A549 (cell line): Measurements from ENCODE around the gene RAPH1. TPM values are rescaled to one million over a fixed set of nuclear protein-coding genes. Genes with fewer than 3 reads are reported as not detected.
"Not testable (repeated sequence)": the region's sequence is repeated elsewhere in the genome, so short reads cannot be mapped to it uniquely, and the experiment has no call there.

ENCODE experiments used
- ATAC-seq, 2 experiments: fragments of 200-7000 bp in 1 of 2; fragments of >200 bp in 1 of 2; cut with Nextera tagmentation in 1 of 2; cut with Tn5 transposase in 1 of 2; 3 replicates each; pipeline versions ENCODE4 v1.8.0 to v1.9.1; 2018 to 2020; ENCODE audit warnings: mild to moderate bottlenecking in 1 of 2, moderate library complexity in 1 of 2
- CTCF ChIA-PET: fragments of 300-600 bp; sonication (Branson Sonifier 250); formaldehyde crosslinking; extraction: SDS; loops from one replicate; lab custom pipeline; 2021; ENCODE audit warnings: antibody characterized with exemption, inconsistent platforms; lab: Yijun Ruan, JAX
- POLR2A ChIA-PET: fragments of 350-600 bp; formaldehyde crosslinking; extraction: SDS; loops from one replicate; lab custom pipeline; 2021; ENCODE audit warnings: antibody characterized with exemption, inconsistent platforms; lab: Yijun Ruan, JAX
- DNase-seq, 2 experiments: peaks; one replicate each; pipeline versions ENCODE4 v3.0.0 to v3.0.0-alpha.2; 2011 to 2016; ENCODE audit warnings: low read depth in 1 of 2, low spot score in 1 of 2
- FAIRE-seq: peaks from 2 replicates; lab custom pipeline; 2011; peaks lifted over from hg19 to GRCh38; lab: Jason Lieb, UNC
- H3K27ac ChIP-seq, 2 experiments: fragments of >200 bp; sonication (Bioruptor Twin); formaldehyde crosslinking; 3 replicates each; pipeline ENCODE4 v1.5.1; 2016 to 2017
- H3K4me1 ChIP-seq: fragments of >200 bp; sonication (Bioruptor Twin); formaldehyde crosslinking; 3 replicates; pipeline ENCODE4 v1.6.1; 2016
- H3K4me2 ChIP-seq: fragments of >200 bp; sonication (Bioruptor Twin); formaldehyde crosslinking; 3 replicates; pipeline ENCODE4 v1.6.1; 2016
- H3K4me3 ChIP-seq: fragments of >200 bp; sonication (Bioruptor Twin); formaldehyde crosslinking; 3 replicates; pipeline ENCODE4 v1.5.1; 2016
- H3K9me3 ChIP-seq: fragments of >200 bp; sonication (Bioruptor Twin); formaldehyde crosslinking; 3 replicates; pipeline ENCODE4 v1.6.1; 2016
- EHMT2 ChIP-seq: fragments of 200-600 bp; sonication (generic); IDR thresholded peaks from 2 replicates; pipeline ENCODE4 v1.6.1; 2016; ENCODE audit warnings: antibody characterized with exemption, low read depth, mild to moderate bottlenecking, moderate library complexity
- FOSB ChIP-seq: fragments of 250-450 bp; sonication (Bioruptor Pico); IDR thresholded peaks from 2 replicates; pipeline ENCODE4 v1.5.0; 2020; ENCODE audit warnings: mild to moderate bottlenecking, moderate library complexity
- GATA3 ChIP-seq: IDR thresholded peaks from 2 replicates; pipeline ENCODE4 v1.6.1; 2012; ENCODE audit warnings: borderline replicate concordance
- HDAC2 ChIP-seq: fragments of 200-600 bp; sonication (generic); IDR thresholded peaks from 2 replicates; pipeline ENCODE4 v1.6.1; 2016
- NPAS2 ChIP-seq: fragments of 250-450 bp; sonication (Bioruptor Pico); IDR thresholded peaks from 2 replicates; pipeline ENCODE4 v1.8.0; 2022; ENCODE audit warnings: mild to moderate bottlenecking, moderate library complexity, borderline replicate concordance
- RFX5 ChIP-seq: fragments of 450-650 bp; IDR thresholded peaks from 2 replicates; pipeline ENCODE4 v1.7.1; 2014; ENCODE audit warnings: antibody characterized with exemption, mild to moderate bottlenecking, moderate library complexity
- WGBS: methylation state at CpG from one replicate; pipeline ENCODE4 v1.1.6; 2017; ENCODE audit errors: missing lambda C conversion rate; 5-methylcytosine and 5-hydroxymethylcytosine counted together
- polyA plus RNA-seq, 4 experiments: library from polyadenylated mRNA; depleted of rRNA in 3 of 4; stranded (reverse); fragments of >200 nt; fragmentation: RNase III in 1 of 4; extraction: RNeasy Plus Mini Kit Qiagen cat#74134 plus additional on column Dnase treatment in 1 of 4; gene quantifications; 2 replicates in 3 of 4; 3 replicates in 1 of 4; pipeline ENCODE4 v1.2.3, GENCODE V29; 2011 to 2017
- TF ChIP-seq, protein P1 (sequence below): fragments of >200 bp; sonication (Bioruptor Twin); formaldehyde crosslinking; IDR thresholded peaks from 3 replicates; pipeline ENCODE4 v1.5.1; 2016
- TF ChIP-seq, protein P2 (sequence below): fragments of 250-450 bp; sonication (Bioruptor Pico); IDR thresholded peaks from 2 replicates; pipeline ENCODE4 v1.5.0; 2021; ENCODE audit warnings: mild to moderate bottlenecking, moderate library complexity, borderline replicate concordance
- TF ChIP-seq, protein P3 (sequence below): IDR thresholded peaks from 2 replicates; pipeline ENCODE4 v1.6.1; 2012
- TF ChIP-seq, protein P4 (sequence below): fragments of 200-600 bp; sonication (generic); IDR thresholded peaks from 2 replicates; pipeline ENCODE4 v1.6.1; 2016; ENCODE audit warnings: antibody characterized with exemption, mild to moderate bottlenecking, moderate library complexity
- TF ChIP-seq, protein P5 (sequence below): fragments of 250-450 bp; sonication (Bioruptor Pico); IDR thresholded peaks from 2 replicates; pipeline ENCODE4 v1.5.0; 2020; ENCODE audit warnings: low read depth, mild to moderate bottlenecking, moderate library complexity
- TF ChIP-seq, protein P6 (sequence below): fragments of 150-350 bp; IDR thresholded peaks from 2 replicates; pipeline ENCODE4 v1.6.1; 2014; ENCODE audit warnings: low read depth, mild to moderate bottlenecking, low read length

RAPH1 gene
- polyA plus RNA-seq, 2 of the 4 experiments (the other 2 are of a cell fraction), result 6.3 to 7.3 TPM

DNA sequence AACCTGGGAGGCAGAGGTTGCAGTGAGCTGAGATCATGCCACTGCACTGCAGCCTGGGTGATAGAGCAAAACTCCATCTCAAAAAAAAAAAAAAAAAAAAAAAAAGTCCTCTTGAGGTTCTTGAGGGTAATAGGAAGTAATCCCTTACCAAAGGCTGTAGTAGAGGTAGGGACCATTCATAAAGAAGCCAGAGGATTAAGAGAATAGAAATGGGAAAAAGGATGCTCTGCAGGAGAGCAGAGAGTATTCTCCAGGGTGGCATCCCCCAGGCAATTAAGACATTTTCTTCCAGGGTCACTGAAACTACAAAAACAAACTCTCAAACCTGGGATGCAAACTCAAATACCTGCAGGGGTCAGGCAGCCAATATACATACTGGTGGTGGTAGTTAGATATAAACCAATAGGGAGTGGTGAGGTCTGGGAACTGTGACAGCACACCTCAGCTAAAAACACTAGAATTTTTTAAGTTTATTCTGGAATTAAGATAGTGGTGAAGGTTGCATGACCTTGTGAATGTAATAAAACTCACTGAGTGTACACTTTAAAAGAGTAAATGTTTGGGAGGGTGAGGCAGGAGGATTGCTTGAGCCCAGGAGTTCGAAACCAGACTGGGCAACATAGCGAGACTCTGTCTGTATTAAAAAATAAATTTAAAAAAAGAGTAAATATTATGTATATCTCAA lies 24.7 kb downstream of the RAPH1 start:
- 0 out of 3 replicates have a peak, but pooled peaks cover 4% of the 10 kb centered on the region for H3K4me1 ChIP-seq
- POLR2A ChIA-PET, result no interaction called here
- TF ChIP-seq, protein P1, sequence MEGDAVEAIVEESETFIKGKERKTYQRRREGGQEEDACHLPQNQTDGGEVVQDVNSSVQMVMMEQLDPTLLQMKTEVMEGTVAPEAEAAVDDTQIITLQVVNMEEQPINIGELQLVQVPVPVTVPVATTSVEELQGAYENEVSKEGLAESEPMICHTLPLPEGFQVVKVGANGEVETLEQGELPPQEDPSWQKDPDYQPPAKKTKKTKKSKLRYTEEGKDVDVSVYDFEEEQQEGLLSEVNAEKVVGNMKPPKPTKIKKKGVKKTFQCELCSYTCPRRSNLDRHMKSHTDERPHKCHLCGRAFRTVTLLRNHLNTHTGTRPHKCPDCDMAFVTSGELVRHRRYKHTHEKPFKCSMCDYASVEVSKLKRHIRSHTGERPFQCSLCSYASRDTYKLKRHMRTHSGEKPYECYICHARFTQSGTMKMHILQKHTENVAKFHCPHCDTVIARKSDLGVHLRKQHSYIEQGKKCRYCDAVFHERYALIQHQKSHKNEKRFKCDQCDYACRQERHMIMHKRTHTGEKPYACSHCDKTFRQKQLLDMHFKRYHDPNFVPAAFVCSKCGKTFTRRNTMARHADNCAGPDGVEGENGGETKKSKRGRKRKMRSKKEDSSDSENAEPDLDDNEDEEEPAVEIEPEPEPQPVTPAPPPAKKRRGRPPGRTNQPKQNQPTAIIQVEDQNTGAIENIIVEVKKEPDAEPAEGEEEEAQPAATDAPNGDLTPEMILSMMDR, result no peak
- no peak for TF ChIP-seq EHMT2
- no peak overlapping the region for H3K4me3 ChIP-seq
- no peak overlapping the region for H3K4me2 ChIP-seq
- CTCF ChIA-PET, result no interaction called here
- FAIRE-seq (no peak), ATAC-seq (no peak), DNase-seq (no peak)
- no peak overlapping the region for H3K27ac ChIP-seq
- H3K9me3 ChIP-seq, result no peaks in the 10 kb centered on the region
- 80% methylated on average over 2 of the region's 2 CpGs for WGBS

DNA sequence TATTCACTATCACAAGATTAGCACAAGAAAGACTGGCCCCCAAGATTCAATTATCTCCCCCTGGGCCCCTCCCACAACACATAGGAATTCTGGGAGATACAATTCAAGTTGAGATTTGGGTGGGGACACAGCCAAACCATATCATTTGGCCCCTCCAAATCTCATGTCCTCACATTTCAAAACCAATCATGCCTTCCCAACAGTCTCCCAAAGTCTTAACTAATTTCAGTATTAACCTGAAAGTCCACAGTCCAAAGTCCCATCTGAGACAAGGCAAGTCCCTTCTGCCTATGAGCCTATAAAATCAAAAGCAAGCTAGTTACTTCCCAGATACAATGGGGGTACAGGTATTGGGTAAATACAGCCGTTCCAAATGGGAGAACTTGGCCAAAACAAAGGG lies 31.6 kb downstream of the RAPH1 start:
- CTCF ChIA-PET, result interaction anchor here (0.6 to 1.1 kb wide), 2 partner anchors 11 to 25 kb away, joined by 3 to 5 read pairs; no protein-coding TSS in a partner anchor
- H3K4me1 ChIP-seq, H3K4me2 ChIP-seq, ATAC-seq, POLR2A ChIA-PET, FAIRE-seq, H3K27ac ChIP-seq, H3K4me3 ChIP-seq, DNase-seq, H3K9me3 ChIP-seq: not testable (repeated sequence)
- 91% methylated on average over 1 of the region's 1 CpG for WGBS

DNA sequence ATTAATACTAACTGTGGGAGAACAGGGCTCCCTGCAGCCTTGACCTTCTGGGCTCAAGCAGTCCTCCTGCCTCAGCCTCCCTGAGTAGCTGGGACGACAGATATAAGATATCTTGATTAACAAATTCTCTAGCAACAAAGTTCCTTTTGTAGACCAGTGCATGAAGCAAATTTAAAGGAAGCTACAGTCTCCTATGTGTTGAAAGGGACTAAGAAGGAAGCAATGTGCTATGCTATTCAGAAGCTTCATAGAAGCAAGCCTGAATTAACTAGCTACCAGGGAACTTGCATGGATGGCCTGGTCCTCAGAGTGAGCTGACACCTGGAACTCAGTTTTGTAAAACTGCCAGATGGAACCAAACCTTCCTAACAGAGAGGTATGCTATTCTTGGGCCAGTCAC lies 33.2 kb downstream of the RAPH1 start:
- Histone ChIP-seq H3K27ac (no peak overlapping the region), H3K4me2 (no peak overlapping the region), H3K9me3 (no peaks in the 10 kb centered on the region), H3K4me1 (peaks cover 16% of the 10 kb centered on the region), H3K4me3 (no peak overlapping the region)
- ATAC-seq, result no peak
- no peak for TF ChIP-seq FOSB (CRISPR knock-in tag)
- no peak for TF ChIP-seq HDAC2
- TF ChIP-seq, protein P2, sequence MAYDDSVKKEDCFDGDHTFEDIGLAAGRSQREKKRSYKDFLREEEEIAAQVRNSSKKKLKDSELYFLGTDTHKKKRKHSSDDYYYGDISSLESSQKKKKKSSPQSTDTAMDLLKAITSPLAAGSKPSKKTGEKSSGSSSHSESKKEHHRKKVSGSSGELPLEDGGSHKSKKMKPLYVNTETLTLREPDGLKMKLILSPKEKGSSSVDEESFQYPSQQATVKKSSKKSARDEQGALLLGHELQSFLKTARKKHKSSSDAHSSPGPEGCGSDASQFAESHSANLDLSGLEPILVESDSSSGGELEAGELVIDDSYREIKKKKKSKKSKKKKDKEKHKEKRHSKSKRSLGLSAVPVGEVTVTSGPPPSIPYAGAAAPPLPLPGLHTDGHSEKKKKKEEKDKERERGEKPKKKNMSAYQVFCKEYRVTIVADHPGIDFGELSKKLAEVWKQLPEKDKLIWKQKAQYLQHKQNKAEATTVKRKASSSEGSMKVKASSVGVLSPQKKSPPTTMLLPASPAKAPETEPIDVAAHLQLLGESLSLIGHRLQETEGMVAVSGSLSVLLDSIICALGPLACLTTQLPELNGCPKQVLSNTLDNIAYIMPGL, result no peak
- TF ChIP-seq, protein P3, sequence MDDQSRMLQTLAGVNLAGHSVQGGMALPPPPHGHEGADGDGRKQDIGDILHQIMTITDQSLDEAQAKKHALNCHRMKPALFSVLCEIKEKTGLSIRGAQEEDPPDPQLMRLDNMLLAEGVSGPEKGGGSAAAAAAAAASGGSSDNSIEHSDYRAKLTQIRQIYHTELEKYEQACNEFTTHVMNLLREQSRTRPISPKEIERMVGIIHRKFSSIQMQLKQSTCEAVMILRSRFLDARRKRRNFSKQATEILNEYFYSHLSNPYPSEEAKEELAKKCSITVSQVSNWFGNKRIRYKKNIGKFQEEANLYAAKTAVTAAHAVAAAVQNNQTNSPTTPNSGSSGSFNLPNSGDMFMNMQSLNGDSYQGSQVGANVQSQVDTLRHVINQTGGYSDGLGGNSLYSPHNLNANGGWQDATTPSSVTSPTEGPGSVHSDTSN, result no peak
- no peak for TF ChIP-seq GATA3
- TF ChIP-seq, protein P4, sequence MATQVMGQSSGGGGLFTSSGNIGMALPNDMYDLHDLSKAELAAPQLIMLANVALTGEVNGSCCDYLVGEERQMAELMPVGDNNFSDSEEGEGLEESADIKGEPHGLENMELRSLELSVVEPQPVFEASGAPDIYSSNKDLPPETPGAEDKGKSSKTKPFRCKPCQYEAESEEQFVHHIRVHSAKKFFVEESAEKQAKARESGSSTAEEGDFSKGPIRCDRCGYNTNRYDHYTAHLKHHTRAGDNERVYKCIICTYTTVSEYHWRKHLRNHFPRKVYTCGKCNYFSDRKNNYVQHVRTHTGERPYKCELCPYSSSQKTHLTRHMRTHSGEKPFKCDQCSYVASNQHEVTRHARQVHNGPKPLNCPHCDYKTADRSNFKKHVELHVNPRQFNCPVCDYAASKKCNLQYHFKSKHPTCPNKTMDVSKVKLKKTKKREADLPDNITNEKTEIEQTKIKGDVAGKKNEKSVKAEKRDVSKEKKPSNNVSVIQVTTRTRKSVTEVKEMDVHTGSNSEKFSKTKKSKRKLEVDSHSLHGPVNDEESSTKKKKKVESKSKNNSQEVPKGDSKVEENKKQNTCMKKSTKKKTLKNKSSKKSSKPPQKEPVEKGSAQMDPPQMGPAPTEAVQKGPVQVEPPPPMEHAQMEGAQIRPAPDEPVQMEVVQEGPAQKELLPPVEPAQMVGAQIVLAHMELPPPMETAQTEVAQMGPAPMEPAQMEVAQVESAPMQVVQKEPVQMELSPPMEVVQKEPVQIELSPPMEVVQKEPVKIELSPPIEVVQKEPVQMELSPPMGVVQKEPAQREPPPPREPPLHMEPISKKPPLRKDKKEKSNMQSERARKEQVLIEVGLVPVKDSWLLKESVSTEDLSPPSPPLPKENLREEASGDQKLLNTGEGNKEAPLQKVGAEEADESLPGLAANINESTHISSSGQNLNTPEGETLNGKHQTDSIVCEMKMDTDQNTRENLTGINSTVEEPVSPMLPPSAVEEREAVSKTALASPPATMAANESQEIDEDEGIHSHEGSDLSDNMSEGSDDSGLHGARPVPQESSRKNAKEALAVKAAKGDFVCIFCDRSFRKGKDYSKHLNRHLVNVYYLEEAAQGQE, result no peak
- TF ChIP-seq RFX5, result no peak
- TF ChIP-seq, protein P5, sequence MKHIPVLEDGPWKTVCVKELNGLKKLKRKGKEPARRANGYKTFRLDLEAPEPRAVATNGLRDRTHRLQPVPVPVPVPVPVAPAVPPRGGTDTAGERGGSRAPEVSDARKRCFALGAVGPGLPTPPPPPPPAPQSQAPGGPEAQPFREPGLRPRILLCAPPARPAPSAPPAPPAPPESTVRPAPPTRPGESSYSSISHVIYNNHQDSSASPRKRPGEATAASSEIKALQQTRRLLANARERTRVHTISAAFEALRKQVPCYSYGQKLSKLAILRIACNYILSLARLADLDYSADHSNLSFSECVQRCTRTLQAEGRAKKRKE, result no peak
- no peak for TF ChIP-seq NPAS2 (CRISPR knock-in tag)
- TF ChIP-seq, protein P6, sequence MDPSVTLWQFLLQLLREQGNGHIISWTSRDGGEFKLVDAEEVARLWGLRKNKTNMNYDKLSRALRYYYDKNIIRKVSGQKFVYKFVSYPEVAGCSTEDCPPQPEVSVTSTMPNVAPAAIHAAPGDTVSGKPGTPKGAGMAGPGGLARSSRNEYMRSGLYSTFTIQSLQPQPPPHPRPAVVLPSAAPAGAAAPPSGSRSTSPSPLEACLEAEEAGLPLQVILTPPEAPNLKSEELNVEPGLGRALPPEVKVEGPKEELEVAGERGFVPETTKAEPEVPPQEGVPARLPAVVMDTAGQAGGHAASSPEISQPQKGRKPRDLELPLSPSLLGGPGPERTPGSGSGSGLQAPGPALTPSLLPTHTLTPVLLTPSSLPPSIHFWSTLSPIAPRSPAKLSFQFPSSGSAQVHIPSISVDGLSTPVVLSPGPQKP, result no peak
- CTCF ChIA-PET, result interaction anchor here (0.6 kb wide), 1 partner anchor 1714 kb away, joined by 5 read pairs; no protein-coding TSS in a partner anchor
- WGBS, result 88% methylated on average over 1 of the region's 1 CpG
- FAIRE-seq, result no peak
- DNase-seq, result no peak
- POLR2A ChIA-PET, result no interaction called here
